HepG2 (cell line): ENCODE measurements around the gene ADIPOR1. TPM values are rescaled to one million over a fixed set of nuclear protein-coding genes. Genes with fewer than 3 reads are reported as not detected.

ENCODE experiments used
- CEBPB ChIP-seq: IDR thresholded peaks from 2 replicates; pipeline ENCODE4 v1.6.1; 2011; ENCODE audit warnings: low read depth, low read length, improper control_type of control experiment, borderline replicate concordance
- DMAP1 ChIP-seq: IDR thresholded peaks from 2 replicates; pipeline ENCODE4 v1.6.1; 2016
- DNMT3B ChIP-seq: conservative IDR thresholded peaks from 2 replicates; pipeline ENCODE4 v1.6.1; 2016; ENCODE audit warnings: missing biosample characterization, control low read depth
- GABPA ChIP-seq, 2 experiments: IDR thresholded peaks; 2 replicates each; pipeline ENCODE4 v1.6.1; 2011 to 2016; ENCODE audit warnings: low read depth in 2 of 2, low read length in 1 of 2, missing biosample characterization in 1 of 2, missing genetic modification characterization in 1 of 2
- HOXA3 ChIP-seq: sonication (generic); formaldehyde crosslinking; IDR thresholded peaks from 2 replicates; pipeline ENCODE4 v1.5.0; 2020; ENCODE audit warnings: missing genetic modification reagents
- JUNB ChIP-seq: sonication (generic); formaldehyde crosslinking; IDR thresholded peaks from 2 replicates; pipeline ENCODE4 v1.8.0; 2022; ENCODE audit warnings: missing genetic modification reagents, mild to moderate bottlenecking, borderline replicate concordance
- NCOA1 ChIP-seq: sonication (generic); formaldehyde crosslinking; IDR thresholded peaks from 2 replicates; pipeline ENCODE4 v1.9.0; 2021; ENCODE audit warnings: missing genetic modification reagents
- SMAD9 ChIP-seq: sonication (generic); formaldehyde crosslinking; IDR thresholded peaks from 2 replicates; pipeline ENCODE4 v1.5.1; 2020; ENCODE audit warnings: mild to moderate bottlenecking, missing genetic modification reagents
- TGIF2 ChIP-seq: IDR thresholded peaks from 2 replicates; pipeline ENCODE4 v1.6.1; 2016; ENCODE audit warnings: control low read depth, missing compliant biosample characterization
- ZFY ChIP-seq: sonication (generic); formaldehyde crosslinking; IDR thresholded peaks from 2 replicates; pipeline ENCODE4 v1.4.0; 2020; ENCODE audit warnings: missing genetic modification reagents
- ZNF20 ChIP-seq: sonication (generic); formaldehyde crosslinking; IDR thresholded peaks from 2 replicates; pipeline ENCODE4 v1.4.0; 2020; ENCODE audit warnings: mild to moderate bottlenecking, moderate library complexity, missing genetic modification reagents
- ZNF33A ChIP-seq: sonication (generic); formaldehyde crosslinking; IDR thresholded peaks from 2 replicates; pipeline ENCODE4 v1.5.1; 2020; ENCODE audit warnings: missing genetic modification reagents, mild to moderate bottlenecking, moderate library complexity, borderline replicate concordance
- ZNF503 ChIP-seq: sonication (generic); formaldehyde crosslinking; IDR thresholded peaks from 2 replicates; pipeline ENCODE4 v1.4.0; 2020; ENCODE audit warnings: missing genetic modification reagents
- polyA plus RNA-seq, 8 experiments: library from polyadenylated mRNA; depleted of rRNA in 3 of 8; stranded (reverse) in 7 of 8; unstranded in 1 of 8; fragments of >200 nt; fragmentation: Illumina TruSeq in 4 of 8; extraction: Trizol in 4 of 8; gene quantifications; 2 replicates each; pipeline versions ENCODE4 v1.2.1 to v1.2.3, GENCODE V29; 2011 to 2016; ENCODE audit warnings: low read depth in 4 of 8, missing spikeins in 1 of 8, mixed read lengths in 1 of 8; ENCODE audit not compliant: insufficient read depth in 1 of 8
- total RNA-seq, 5 experiments: library from RNA; depleted of rRNA; stranded (reverse); fragments of >200 nt; fragmentation: Illumina TruSeq; extraction: Trizol; gene quantifications; 2 replicates each; pipeline ENCODE4 v1.2.3, GENCODE V29; 2016; ENCODE audit warnings: low read depth in 1 of 5
- TF ChIP-seq, protein P1 (sequence below): sonication (generic); formaldehyde crosslinking; IDR thresholded peaks from 2 replicates; pipeline ENCODE4 v1.4.0; 2020; ENCODE audit warnings: low read depth, missing genetic modification reagents
- TF ChIP-seq, protein P2 (sequence below), 2 experiments: sonication (generic) in 1 of 2; formaldehyde crosslinking in 1 of 2; IDR thresholded peaks; 2 replicates each; pipeline versions ENCODE4 v1.5.1 to v1.6.1; 2011 to 2020; ENCODE audit warnings: borderline replicate concordance in 1 of 2, low read depth in 1 of 2, low read length in 1 of 2, mild to moderate bottlenecking in 1 of 2, missing genetic modification reagents in 1 of 2, moderate library complexity in 1 of 2
- TF ChIP-seq, protein P3 (sequence below): sonication (generic); formaldehyde crosslinking; IDR thresholded peaks from 2 replicates; pipeline ENCODE4 v1.5.0; 2020; ENCODE audit warnings: missing genetic modification reagents

Gene ADIPOR1
- total and polyA plus RNA-seq, 2 of the 13 experiments (the other 11 are each of a cell fraction or from before 2014, with no cell fraction given): 60.0 to 141 TPM

DNA sequence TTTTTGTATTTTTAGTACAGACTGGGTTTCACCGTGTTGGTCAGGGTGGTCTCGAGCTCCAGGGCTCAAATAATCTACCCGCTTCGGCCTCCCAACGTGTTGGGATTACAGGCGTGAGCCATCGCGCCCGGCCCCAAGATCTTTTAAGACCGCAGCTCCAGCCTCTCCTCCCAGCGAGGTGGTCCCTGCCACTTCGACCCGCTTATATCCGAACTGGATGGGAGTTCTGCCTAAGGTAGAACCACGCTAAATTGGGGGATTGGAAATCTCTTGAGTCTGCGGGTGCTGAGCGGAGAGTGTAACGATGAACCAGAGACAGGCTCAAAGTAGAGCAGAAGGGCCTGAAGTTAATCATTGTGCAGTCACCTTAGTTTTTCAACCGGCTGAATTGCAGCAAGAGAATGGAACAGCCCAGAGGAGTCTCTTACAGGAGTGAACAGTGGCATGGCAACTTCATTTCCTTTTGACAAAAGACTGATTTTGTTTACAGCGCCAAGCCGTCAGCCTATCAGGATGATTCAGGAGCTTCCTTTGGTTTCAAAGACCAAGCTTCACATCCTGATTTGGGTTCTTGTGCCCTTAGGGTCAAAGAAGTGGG, 9.7 kb upstream of the ADIPOR1 start (continued):
- TF ChIP-seq, protein P1, sequence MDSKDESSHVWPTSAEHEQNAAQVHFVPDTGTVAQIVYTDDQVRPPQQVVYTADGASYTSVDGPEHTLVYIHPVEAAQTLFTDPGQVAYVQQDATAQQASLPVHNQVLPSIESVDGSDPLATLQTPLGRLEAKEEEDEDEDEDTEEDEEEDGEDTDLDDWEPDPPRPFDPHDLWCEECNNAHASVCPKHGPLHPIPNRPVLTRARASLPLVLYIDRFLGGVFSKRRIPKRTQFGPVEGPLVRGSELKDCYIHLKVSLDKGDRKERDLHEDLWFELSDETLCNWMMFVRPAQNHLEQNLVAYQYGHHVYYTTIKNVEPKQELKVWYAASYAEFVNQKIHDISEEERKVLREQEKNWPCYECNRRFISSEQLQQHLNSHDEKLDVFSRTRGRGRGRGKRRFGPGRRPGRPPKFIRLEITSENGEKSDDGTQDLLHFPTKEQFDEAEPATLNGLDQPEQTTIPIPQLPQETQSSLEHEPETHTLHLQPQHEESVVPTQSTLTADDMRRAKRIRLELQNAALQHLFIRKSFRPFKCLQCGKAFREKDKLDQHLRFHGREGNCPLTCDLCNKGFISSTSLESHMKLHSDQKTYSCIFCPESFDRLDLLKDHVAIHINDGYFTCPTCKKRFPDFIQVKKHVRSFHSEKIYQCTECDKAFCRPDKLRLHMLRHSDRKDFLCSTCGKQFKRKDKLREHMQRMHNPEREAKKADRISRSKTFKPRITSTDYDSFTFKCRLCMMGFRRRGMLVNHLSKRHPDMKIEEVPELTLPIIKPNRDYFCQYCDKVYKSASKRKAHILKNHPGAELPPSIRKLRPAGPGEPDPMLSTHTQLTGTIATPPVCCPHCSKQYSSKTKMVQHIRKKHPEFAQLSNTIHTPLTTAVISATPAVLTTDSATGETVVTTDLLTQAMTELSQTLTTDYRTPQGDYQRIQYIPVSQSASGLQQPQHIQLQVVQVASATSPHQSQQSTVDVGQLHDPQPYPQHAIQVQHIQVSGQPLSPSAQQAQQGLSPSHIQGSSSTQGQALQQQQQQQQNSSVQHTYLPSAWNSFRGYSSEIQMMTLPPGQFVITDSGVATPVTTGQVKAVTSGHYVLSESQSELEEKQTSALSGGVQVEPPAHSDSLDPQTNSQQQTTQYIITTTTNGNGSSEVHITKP (CRISPR knock-in tag): 0 out of 2 replicates have a peak, but pooled peaks have one; percentile 18
- TF ChIP-seq, protein P2, sequence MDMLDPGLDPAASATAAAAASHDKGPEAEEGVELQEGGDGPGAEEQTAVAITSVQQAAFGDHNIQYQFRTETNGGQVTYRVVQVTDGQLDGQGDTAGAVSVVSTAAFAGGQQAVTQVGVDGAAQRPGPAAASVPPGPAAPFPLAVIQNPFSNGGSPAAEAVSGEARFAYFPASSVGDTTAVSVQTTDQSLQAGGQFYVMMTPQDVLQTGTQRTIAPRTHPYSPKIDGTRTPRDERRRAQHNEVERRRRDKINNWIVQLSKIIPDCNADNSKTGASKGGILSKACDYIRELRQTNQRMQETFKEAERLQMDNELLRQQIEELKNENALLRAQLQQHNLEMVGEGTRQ (IDR thresholded peaks at IDR 0.05; ENCODE audit: low read depth, low read length): no peak
- TF ChIP-seq, protein P2 (CRISPR knock-in tag; IDR thresholded peaks at IDR 0.05; ENCODE audit: borderline replicate concordance): no peak
- TF ChIP-seq ZNF33A (CRISPR knock-in tag) (no peak), DNMT3B (CRISPR knock-in tag) (no peak), JUNB (no peak), SMAD9 (CRISPR knock-in tag) (no peak), GABPA (IDR thresholded peaks at IDR 0.05; ENCODE audit: low read depth, low read length) (no peak), GABPA (CRISPR knock-in tag; IDR thresholded peaks at IDR 0.05; ENCODE audit: low read depth) (no peak), ZFY (CRISPR knock-in tag) (peak; percentile 39; the same call in 1 of the 2 replicates), NCOA1 (CRISPR knock-in tag) (no peak), ZNF503 (no peak), HOXA3 (CRISPR knock-in tag) (no peak), TGIF2 (CRISPR knock-in tag) (0 out of 2 replicates have a peak, but pooled peaks have one; percentile 11), DMAP1 (CRISPR knock-in tag) (no peak), ZNF20 (CRISPR knock-in tag) (no peak), CEBPB (no peak)
- TF ChIP-seq, protein P3, sequence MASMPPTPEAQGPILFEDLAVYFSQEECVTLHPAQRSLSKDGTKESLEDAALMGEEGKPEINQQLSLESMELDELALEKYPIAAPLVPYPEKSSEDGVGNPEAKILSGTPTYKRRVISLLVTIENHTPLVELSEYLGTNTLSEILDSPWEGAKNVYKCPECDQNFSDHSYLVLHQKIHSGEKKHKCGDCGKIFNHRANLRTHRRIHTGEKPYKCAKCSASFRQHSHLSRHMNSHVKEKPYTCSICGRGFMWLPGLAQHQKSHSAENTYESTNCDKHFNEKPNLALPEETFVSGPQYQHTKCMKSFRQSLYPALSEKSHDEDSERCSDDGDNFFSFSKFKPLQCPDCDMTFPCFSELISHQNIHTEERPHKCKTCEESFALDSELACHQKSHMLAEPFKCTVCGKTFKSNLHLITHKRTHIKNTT (CRISPR knock-in tag): no peak
